Activated CD4-positive, alpha-beta T cell treated with anti-CD3 and anti-CD28 coated beads, Interleukin-2, amount 10 ng/mL, durations not matched to agents 24 days and 14 days (primary cell): Measurements from ENCODE around the gene STARD13. TPM values are rescaled to one million over a fixed set of nuclear protein-coding genes. Genes with fewer than 3 reads are reported as not detected.

Experiments
- DNase-seq: peaks from one replicate; pipeline ENCODE4 v3.0.0; 2022
- H3K27ac Mint-ChIP-seq: one replicate; pipeline ENCODE4 v1.8.0; 2022; ENCODE audit warnings: mild to moderate bottlenecking, mixed read lengths
- H3K27me3 Mint-ChIP-seq: one replicate; pipeline ENCODE4 v1.8.0; 2022; ENCODE audit warnings: mixed read lengths
- H3K36me3 Mint-ChIP-seq: one replicate; pipeline ENCODE4 v1.8.0; 2022; ENCODE audit warnings: low read depth, mild to moderate bottlenecking, mixed read lengths
- H3K4me1 Mint-ChIP-seq: one replicate; pipeline ENCODE4 v1.8.0; 2021; ENCODE audit warnings: mixed read lengths
- H3K4me3 Mint-ChIP-seq: one replicate; pipeline ENCODE4 v1.8.0; 2022; ENCODE audit warnings: mild to moderate bottlenecking, moderate library complexity, mixed read lengths
- H3K9me3 Mint-ChIP-seq: one replicate; pipeline ENCODE4 v1.8.0; 2021; ENCODE audit warnings: mixed read lengths
- intact Hi-C: fragments of 100-400 bp; cut with micrococcal nuclease; formaldehyde crosslinking; loops from one replicate; pipeline ENCODE4 v1.15.1; 2023
- total RNA-seq: library from RNA; stranded (reverse); gene quantifications from 2 replicates; pipeline ENCODE4 v1.2.3, GENCODE V29; 2022

The STARD13 gene
- total RNA-seq, 1 donor from 2014 or later, result 7.7 TPM

DNA sequence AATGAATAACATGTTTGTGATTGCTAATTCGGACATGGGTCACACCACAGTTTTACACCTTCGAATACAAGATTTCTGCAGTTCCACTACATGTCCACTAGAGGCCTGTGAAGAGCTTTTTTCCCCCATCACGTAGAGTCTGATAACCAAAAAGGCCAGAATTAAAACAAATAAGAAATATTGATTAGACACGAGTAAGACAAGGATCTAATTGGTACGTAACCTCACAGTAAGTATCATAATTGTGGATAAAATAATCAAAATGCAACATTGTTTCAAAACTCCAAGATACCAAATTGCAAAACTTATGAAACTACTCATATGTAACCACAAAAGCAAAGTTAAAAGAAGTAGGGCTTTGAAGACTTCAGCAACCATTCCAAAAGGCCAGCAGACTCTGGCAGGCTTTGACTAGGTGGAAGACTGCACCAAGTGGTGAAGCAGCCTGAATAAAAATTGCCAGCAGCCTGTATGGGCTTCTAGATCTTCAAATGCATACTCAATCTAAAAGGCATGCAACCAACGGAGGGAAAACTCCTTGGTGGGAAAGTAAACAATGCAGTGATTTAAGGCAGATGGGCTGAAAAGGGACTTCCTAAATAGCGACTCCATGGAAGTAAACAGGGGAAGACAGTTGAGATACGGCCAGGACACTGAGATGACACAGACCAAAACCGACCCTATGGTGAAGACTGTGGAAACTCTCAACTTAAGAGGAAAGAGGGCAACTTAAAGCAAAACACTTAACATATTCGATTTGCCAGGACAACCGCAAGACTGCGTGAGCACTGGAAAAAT is 56.7 kb downstream of the STARD13 start:
- peak; percentile 67 for DNase-seq
- Mint-ChIP-seq H3K27ac (peak overlapping the region; percentile 10), H3K4me1 (peaks cover 8% of the 10 kb centered on the region), H3K36me3 (no peaks in the 10 kb centered on the region), H3K4me3 (no peak overlapping the region), H3K27me3 (peaks cover 3% of the 10 kb centered on the region), H3K9me3 (peaks cover 12% of the 10 kb centered on the region)
- intact Hi-C loops, result loop anchor here (1.0 to 5.0 kb wide), 4 partner anchors 313 to 1933 kb away; no protein-coding TSS in a partner anchor

DNA sequence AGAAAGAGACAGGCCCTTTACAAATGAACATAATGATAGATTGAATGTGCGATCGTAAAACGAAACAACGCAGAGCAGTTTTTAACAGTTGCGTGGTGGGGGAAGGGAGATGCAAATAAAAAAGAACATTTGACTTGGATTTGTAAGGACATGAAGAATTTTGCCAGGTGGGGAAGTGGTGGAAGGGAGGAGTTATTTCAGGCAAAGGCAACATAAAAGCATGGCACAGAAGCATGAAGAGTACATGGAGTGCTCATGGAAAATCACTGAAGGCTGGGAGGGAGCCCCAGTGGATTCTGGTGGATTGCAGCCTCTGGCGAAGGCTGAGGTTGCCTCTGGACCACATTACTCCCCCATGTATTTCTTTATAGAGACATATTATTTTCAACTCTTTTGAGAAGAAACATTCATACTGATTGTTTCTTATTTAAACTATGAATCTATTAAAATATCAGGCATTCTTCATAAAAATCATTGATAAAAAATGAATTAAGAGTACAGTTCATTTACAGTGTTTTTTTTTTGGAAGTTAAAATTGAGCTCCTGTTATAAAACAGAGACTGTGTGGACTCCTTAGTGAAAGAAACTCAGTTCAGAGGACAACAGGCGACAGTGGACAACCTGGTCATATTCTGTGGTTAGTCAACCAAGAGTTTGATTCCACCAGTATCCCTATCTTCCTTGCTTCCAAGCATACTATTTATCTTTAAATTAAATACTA is 57.5 kb downstream of the STARD13 start:
- peaks cover 8% of the 10 kb centered on the region for H3K4me1 Mint-ChIP-seq
- peaks cover 3% of the 10 kb centered on the region for H3K27me3 Mint-ChIP-seq

DNA sequence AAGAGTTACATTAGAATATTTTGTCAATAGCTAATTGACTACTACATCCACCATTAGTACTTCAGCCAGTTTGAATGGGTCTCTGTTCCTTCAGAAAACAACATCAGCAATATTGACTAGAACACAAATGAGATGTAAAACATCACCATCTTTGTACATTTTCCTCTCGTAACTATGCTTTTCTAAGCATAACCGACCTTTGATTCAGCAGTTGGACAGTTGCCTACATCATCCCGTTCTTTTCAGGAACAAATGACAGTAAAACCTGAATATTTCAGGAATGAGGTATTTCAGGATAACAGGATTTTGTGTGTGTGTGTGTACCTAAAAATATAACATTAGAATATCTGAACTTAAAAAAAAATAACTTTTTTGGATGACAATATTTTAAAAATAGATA is 60.9 kb downstream of the STARD13 start:
- Mint-ChIP-seq H3K27me3 (peaks cover 3% of the 10 kb centered on the region), H3K36me3 (no peaks in the 10 kb centered on the region), H3K4me3 (no peak overlapping the region), H3K9me3 (peaks cover 5% of the 10 kb centered on the region), H3K4me1 (peaks cover 8% of the 10 kb centered on the region), H3K27ac (no peak overlapping the region)
- intact Hi-C loops, result loop anchor here (5.0 kb wide), 2 partner anchors 388 to 1938 kb away; no protein-coding TSS in a partner anchor
- no peak for DNase-seq

More for the DNA sequence above, 57.5 kb downstream of the STARD13 start:
- Mint-ChIP-seq H3K36me3 (no peaks in the 10 kb centered on the region), H3K4me3 (no peak overlapping the region), H3K9me3 (peaks cover 12% of the 10 kb centered on the region), H3K27ac (no peak overlapping the region)
- intact Hi-C loops, result loop anchor here (1.0 to 5.0 kb wide), 4 partner anchors 314 to 1934 kb away; no protein-coding TSS in a partner anchor
- DNase-seq, result no peak

DNA sequence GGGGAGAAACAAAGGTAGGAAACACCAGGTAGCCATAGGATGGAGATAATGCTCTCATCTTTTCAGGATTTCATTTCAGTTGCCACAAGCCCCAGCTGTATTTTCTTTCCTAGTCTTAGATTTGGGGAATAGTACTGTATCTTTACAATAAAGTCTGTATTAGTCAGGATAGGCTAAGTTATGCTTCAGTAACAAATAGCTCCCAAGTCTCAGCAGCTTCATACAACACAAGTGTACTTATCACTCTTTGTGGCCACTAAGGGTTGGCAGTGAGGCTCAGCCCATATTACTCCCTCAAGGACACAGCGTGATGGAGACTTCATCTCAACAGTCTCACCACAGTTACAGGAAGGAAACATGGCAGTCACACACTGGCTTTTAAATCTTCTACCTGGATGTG is 61.4 kb downstream of the STARD13 start:
- Mint-ChIP-seq H3K27me3 (peaks cover 3% of the 10 kb centered on the region), H3K36me3 (no peaks in the 10 kb centered on the region), H3K9me3 (peaks cover 5% of the 10 kb centered on the region), H3K4me1 (peaks cover 5% of the 10 kb centered on the region), H3K4me3 (no peak overlapping the region), H3K27ac (no peak overlapping the region)
- no peak for DNase-seq
- intact Hi-C loops, result no loop called here

DNA sequence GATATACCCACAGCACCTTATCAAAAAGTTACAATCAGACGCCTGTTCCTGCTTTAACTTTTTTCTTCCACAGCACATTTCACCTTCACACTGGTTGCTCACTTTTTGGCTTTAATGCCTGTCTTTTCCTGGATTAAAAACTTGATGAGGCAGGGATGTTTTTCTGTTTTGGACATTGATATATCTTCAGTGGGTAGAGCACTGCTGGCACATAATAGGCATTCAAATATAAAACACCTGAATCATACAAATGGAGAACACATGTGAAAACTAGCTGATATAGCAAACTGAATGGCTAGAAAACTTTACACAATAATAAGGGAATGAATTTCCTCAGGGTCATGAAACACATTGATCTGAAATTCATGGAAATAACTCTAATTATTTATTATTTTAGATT is 65.6 kb downstream of the STARD13 start:
- Mint-ChIP-seq H3K27me3 (no peaks in the 10 kb centered on the region), H3K9me3 (peaks cover 5% of the 10 kb centered on the region), H3K4me1 (peaks cover 3% of the 10 kb centered on the region), H3K36me3 (no peaks in the 10 kb centered on the region), H3K4me3 (no peak overlapping the region), H3K27ac (no peak overlapping the region)
- DNase-seq, result no peak
- intact Hi-C loops, result no loop called here

DNA sequence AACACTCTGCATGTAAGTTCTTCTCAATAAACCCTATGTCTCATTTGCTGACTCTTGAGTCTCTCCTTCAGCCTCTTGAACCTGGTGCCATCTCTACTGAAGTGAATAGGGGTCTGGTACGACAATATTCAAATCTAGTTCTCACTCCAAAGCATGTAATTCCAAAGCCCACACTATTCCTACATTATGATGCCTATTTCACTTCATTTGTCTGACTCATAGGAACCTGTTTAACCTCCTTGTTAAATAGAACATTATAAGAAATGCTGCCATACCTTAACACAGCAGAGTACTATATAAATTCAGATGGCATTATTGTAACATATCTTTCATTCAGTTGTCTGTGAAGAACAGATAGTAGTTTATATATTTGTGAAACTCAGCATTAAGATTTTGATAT is 67.1 kb downstream of the STARD13 start:
- H3K27me3 Mint-ChIP-seq, result no peaks in the 10 kb centered on the region
- no peaks in the 10 kb centered on the region for H3K9me3 Mint-ChIP-seq
- no peak overlapping the region for H3K27ac Mint-ChIP-seq
- H3K36me3 Mint-ChIP-seq, result no peaks in the 10 kb centered on the region
- no peak for DNase-seq
- H3K4me1 Mint-ChIP-seq, result peaks cover 3% of the 10 kb centered on the region
- H3K4me3 Mint-ChIP-seq, result no peak overlapping the region
- intact Hi-C loops, result no loop called here

DNA sequence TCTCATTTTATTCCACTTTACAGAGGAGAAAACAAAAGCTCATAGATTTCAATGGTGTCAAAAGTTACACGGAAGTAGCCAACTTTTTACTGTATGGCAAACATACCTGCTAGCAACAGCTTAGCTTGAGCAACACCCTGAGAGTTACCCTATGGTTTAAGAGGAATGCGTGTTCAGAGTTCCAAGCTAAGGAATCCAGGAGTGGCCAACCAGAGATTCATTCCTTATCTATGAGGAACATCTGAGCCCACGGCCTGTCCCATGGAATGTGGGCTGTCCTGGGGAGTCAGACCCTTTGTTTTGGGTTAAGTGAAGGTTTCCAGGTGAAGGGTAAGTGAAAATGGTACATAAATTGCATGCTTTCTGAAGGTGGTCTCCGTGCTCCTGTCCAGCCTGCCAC is 67.5 kb downstream of the STARD13 start:
- intact Hi-C loops, result no loop called here
- no peak overlapping the region for H3K4me3 Mint-ChIP-seq
- H3K27me3 Mint-ChIP-seq, result peaks cover 1% of the 10 kb centered on the region
- H3K9me3 Mint-ChIP-seq, result no peaks in the 10 kb centered on the region
- no peak for DNase-seq
- no peaks in the 10 kb centered on the region for H3K36me3 Mint-ChIP-seq
- peaks cover 3% of the 10 kb centered on the region for H3K4me1 Mint-ChIP-seq
- no peak overlapping the region for H3K27ac Mint-ChIP-seq

DNA sequence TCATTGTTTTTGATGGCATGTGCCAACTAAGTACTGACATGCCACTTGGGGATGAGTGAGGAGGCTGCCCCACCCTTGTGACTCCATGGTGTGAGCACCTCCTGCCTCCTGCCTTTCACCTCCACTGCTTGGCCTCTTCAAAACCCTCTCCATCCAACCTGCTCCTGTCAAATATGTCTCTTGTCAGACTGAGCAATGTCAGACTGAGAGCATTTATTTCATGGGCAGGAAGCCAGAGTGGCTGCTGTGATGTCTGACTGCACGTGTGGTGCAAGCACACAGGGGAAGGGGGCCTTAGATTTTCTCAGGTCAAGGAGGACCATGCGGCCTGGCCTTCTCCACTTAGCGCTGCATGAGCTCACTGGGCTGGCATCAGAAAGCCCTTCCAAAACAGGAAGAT is 68.3 kb downstream of the STARD13 start:
- no peak overlapping the region for H3K27ac Mint-ChIP-seq
- H3K4me3 Mint-ChIP-seq, result no peak overlapping the region
- peaks cover 3% of the 10 kb centered on the region for H3K4me1 Mint-ChIP-seq
- H3K36me3 Mint-ChIP-seq, result no peaks in the 10 kb centered on the region
- H3K27me3 Mint-ChIP-seq, result peaks cover 2% of the 10 kb centered on the region
- intact Hi-C loops, result no loop called here
- H3K9me3 Mint-ChIP-seq, result no peaks in the 10 kb centered on the region
- DNase-seq, result no peak

DNA sequence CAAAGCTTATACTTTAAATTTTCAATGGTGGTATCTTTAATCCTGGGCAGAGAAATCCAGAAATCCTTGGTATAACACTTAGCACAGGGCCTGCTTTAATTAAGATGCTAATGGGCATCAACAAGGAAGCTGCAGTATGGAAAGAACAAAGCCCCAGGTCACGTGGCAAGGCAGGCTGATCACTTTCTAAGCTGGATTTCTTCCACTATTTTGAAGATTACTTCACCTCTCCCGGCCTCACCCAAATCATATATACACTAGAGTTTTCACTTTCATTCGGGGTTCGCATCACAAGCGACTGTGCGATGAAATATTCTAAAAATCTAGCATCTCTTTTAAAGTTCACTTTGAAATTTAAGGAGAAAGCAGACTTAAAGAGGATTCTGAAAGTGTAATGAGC is 71.8 kb downstream of the STARD13 start:
- DNase-seq, result no peak
- Mint-ChIP-seq H3K27ac (no peak overlapping the region), H3K9me3 (no peaks in the 10 kb centered on the region), H3K4me1 (peaks cover 3% of the 10 kb centered on the region), H3K4me3 (no peak overlapping the region), H3K27me3 (peaks cover 6% of the 10 kb centered on the region), H3K36me3 (no peaks in the 10 kb centered on the region)
- intact Hi-C loops, result no loop called here

DNA sequence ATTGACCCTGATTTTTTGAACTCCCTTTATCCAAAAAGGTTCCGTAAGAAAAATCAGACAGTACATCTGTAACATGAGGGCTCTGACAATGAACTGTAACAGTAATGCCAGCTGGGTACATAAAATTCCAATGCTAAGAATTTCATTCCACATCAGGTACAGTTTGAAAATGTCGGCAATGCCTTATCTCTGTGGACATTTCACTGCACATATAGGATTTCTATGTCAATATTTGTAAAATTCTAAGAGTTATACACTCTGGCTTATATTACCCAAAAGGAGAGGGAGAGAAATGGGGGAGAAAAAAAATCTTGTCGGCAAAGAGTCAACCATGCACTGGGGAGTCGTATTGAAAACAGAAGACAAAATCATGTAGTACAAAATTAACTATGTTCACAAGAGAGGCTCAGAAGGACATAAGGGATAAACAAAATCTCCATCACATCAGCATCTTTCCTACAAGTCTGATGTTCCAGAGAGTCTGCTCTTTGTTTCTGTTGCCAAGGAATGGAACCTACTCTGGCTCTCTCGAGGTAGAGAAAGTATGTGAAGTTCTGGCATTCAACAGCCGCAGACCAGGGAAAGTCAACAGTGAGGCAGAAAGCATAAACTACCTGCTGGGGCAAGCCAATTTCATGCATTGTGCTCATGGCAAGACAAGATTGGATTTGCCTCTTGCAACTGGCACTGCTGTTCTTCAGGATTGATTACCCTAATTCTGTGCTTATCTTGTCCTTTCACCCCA is 72.4 kb downstream of the STARD13 start:
- Mint-ChIP-seq H3K9me3 (peaks cover 4% of the 10 kb centered on the region), H3K27ac (no peak overlapping the region), H3K4me3 (no peak overlapping the region), H3K27me3 (peaks cover 6% of the 10 kb centered on the region), H3K36me3 (no peaks in the 10 kb centered on the region), H3K4me1 (peaks cover 7% of the 10 kb centered on the region)
- no peak for DNase-seq
- intact Hi-C loops, result no loop called here

DNA sequence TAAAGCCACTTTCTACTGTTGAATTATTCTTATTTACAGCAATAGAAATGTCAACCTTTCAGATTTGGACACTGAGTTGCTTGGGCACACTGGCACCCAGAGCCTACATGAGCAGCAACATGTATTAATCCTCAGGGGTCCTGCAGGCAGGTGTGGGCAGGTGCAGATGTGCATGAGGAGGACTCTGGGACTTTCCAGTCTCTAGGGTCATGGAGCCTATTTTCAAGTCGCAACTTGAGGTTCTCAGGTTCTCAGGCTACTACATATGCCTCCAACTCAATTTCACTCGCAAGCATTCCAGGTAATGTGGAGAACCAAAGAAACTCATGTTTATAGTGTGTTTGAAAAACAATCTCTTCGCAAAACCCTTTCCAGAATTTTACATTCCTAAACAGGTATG is 73.2 kb downstream of the STARD13 start:
- peaks cover 6% of the 10 kb centered on the region for H3K9me3 Mint-ChIP-seq
- H3K4me1 Mint-ChIP-seq, result peaks cover 11% of the 10 kb centered on the region
- H3K27me3 Mint-ChIP-seq, result peaks cover 6% of the 10 kb centered on the region
- no peak for DNase-seq
- no peak overlapping the region for H3K27ac Mint-ChIP-seq
- intact Hi-C loops, result no loop called here
- no peaks in the 10 kb centered on the region for H3K36me3 Mint-ChIP-seq
- H3K4me3 Mint-ChIP-seq, result no peak overlapping the region

DNA sequence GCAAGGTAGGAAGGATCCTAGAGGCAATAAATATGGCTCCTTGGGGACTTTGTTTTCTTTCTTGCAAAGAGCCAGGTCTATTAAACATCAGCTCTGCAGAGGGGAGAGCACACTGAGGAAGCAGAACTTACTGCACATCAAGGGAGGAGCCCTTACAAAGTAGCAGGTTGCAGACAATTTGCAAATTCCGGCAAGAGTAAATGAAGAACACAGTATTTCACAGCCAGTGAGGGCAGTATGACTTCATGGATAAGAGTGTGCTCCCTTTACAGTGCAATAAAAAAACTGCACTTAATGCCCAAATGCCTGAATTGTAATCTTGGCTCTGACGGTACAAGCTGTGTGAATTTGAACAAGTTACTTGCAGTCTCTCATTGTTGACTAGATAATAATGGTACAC is 75.5 kb downstream of the STARD13 start:
- no peak for DNase-seq
- H3K9me3 Mint-ChIP-seq, result peaks cover 6% of the 10 kb centered on the region
- peaks cover 25% of the 10 kb centered on the region for H3K4me1 Mint-ChIP-seq
- no peaks in the 10 kb centered on the region for H3K36me3 Mint-ChIP-seq
- intact Hi-C loops, result no loop called here
- H3K4me3 Mint-ChIP-seq, result no peak overlapping the region
- H3K27me3 Mint-ChIP-seq, result peaks cover 6% of the 10 kb centered on the region
- no peak overlapping the region for H3K27ac Mint-ChIP-seq

DNA sequence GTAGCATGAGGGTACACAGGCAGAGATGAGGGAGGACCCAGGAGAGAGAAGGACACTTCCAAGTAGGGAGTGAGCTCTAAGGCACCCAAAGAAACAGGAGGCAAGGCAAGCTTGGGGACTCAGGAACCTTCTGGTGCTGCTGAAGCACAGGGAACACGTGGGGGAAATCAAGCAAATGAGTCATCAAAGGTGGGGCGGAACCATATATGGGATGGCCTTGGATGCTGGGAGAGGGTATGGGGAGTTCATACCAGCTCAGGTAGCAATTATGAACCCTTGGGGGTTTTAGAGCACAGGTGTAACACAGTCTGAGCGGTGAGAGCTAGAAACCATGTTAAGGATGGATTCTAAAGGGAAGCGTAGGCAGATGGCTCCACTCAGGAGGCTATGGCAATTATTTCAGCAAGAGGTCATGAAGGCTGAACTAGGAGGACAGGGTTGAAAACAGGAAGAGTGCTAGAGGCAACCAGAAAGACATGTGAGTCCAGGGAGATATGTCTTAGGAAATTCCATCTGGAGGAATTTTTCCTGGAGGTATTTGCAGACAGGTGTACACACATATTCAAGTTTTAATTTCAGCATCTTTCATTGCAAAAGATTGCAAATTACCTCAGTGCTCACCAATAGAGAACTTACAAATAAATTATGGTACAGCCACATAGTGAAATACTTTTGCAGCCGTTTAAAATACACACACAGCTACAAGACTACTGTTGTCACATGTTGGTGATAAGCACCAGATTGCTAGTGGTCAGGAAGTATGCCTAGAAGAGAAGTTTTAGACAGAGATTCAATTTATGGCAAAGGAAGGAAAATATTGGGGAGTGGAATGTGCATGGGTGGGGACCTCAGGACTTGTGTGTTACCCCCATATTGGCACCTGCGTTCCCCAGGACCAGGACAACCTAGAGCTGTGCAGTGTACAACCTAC is 77.0 kb downstream of the STARD13 start:
- Mint-ChIP-seq H3K4me3 (no peak overlapping the region), H3K27ac (no peak overlapping the region), H3K27me3 (peaks cover 6% of the 10 kb centered on the region), H3K4me1 (peaks cover 37% of the 10 kb centered on the region), H3K36me3 (peaks cover 2% of the 10 kb centered on the region), H3K9me3 (peaks cover 6% of the 10 kb centered on the region)
- intact Hi-C loops, result loop anchor here (5.0 to 10.0 kb wide), 2 partner anchors 191 to 624 kb away; partner anchors contain the start of genes KL and PDS5B
- no peak for DNase-seq
